Cardiac fibroblast (primary cell): Measurements from ENCODE around the gene ZNF608.

Experiments
- DNase-seq, 2 donors: peaks; one replicate each; pipeline versions ENCODE4 v3.0.0 to v3.0.0-alpha.2; 2010; ENCODE audit warnings: low read depth in 2 of 2
- H3K4me3 ChIP-seq, 2 donors: replicated peaks in 1 of 2; 1 replicate in 1 of 2; 2 replicates in 1 of 2; pipeline ENCODE4 v1.5.1; 2011; ENCODE audit warnings: low read depth in 2 of 2, low read length in 2 of 2, mild to moderate bottlenecking in 2 of 2, moderate library complexity in 1 of 2
- CTCF ChIP-seq: IDR thresholded peaks from one replicate; pipeline ENCODE4 v1.5.1; 2011; ENCODE audit warnings: low read depth, mild to moderate bottlenecking, low read length, inconsistent platforms

The ZNF608 gene

DNA sequence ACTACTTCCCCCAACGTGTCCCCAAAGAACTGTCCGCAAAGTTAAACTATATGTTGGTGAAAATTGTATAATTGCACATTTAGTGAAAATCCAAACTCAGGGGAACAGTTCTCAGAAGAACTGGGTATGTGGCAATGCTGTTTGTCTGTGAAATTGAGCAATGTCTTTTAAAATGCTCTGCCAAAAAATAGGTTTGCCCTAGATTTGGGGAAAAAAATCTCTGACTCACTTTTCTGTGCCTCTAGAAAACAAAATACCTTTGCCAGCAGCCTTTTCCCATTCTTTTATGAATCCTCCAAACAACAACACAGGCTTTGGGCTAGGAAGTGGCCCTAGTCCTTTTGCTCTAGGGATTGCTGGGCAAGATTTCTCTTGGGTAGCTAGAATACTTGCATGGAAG lies 37.4 kb upstream of the ZNF608 start:
- no peak for TF ChIP-seq CTCF
- peak; percentile 88 to 91 for DNase-seq
- no peak overlapping the region for H3K4me3 ChIP-seq

GRCh38 chr5:124783285-124783684 lies 36.8 kb upstream of the ZNF608 start:
- DNase-seq, result no peak
- TF ChIP-seq CTCF, result no peak
- no peak overlapping the region for H3K4me3 ChIP-seq

- no peak for DNase-seq
- no peak overlapping the region for H3K4me3 ChIP-seq
- no peak for TF ChIP-seq CTCF
These were observed 35.8 kb upstream of the ZNF608 start for GRCh38 chr5:124782262-124782661.

DNA sequence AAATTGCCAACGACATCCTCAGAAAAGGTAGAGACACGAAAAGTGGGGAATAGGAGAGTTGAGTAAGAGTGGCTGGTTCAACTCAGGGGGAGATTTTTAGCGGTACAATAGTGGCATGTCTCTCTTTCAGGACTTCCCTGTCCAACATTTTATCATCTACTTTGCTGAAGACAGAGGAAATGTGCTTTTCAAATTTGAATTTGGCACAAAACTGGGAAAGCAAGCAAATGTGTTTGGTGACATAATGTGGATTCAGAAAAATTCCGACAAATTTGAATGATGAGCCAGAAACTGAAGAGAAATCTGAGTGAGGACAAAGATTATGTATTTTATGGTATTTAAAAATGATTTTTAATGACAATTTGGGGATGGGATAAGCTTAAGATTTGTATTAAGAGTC lies 33.6 kb upstream of the ZNF608 start:
- DNase-seq, result no peak
- TF ChIP-seq CTCF, result no peak
- H3K4me3 ChIP-seq, result no peak overlapping the region

DNA sequence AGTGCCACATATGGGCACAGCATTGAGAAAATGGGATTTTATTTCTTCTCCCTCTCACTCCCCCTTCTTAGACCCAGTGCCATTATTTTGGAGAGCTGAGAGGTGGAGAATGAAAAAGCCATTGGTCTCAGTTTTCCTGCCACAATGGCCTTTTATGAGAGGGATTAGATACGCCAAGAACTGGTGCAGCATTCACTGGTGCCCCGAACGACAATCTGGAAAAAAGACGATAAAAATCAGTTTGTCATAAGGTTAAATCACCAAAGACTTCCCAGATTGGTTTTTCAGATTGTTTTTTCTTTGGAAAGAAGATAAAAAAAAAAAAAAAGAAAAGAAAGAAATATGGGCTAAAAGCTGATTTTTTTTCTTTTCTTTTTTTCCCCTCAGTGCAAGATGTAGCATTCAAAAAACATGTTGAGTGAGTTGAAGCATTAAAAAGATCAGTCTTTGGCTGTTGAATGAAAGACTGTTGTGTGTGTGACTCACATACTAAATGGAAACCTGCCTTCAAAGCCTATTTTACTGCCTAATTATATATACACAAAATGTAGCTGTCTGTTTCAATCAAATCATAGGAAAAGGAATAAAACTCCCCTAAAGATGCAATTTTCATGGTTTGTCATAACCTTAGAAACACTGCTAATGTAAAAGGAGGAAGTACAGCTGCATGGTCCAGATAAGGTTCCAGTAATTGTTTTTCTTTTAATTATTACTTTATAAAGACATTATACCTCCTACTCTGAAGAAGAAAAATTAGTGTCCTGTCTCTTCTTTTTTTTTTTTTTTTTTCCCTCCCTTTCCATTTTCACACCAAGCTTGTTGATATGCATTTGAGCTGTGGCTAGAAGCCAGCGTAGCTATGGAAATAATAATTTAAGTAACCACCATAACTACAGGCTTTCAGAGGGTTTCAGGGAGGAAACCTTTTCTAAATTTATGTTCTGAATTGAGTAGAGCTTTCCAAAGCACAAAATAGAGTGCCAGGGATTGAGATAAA lies 27.2 kb upstream of the ZNF608 start:
- no peak for TF ChIP-seq CTCF
- H3K4me3 ChIP-seq, result no peak overlapping the region
- DNase-seq, result peak in 1 of 2 donors; percentile 25

GRCh38 chr5:124772457-124773200 lies 26.2 kb upstream of the ZNF608 start:
- no peak for TF ChIP-seq CTCF
- H3K4me3 ChIP-seq, result no peak overlapping the region
- no peak for DNase-seq
